Activated naive CD8-positive, alpha-beta T cell treated with anti-CD3 and anti-CD28 coated beads, Interleukin-2, amount 10 ng/mL, durations not matched to agents 7 days and 5 days (primary cell): ENCODE results near the gene SPRR4. TPM values are rescaled to one million over a fixed set of nuclear protein-coding genes. Genes with fewer than 3 reads are reported as not detected.

Experiments used
- ATAC-seq: fragments of 150-1000 bp; cut with Tn5 transposase; one replicate; pipeline ENCODE4 v1.10.0; 2021; ENCODE audit warnings: low read depth, moderate library complexity
- POLR2A ChIA-PET: fragments of 350-600 bp; sonication (Branson Sonifier 250); formaldehyde crosslinking; loops from one replicate; lab custom pipeline; 2021; ENCODE audit warnings: antibody characterized with exemption; lab: Charles Lee
- DNase-seq: peaks from one replicate; pipeline ENCODE4 v3.0.0; 2021
- H3K27ac Mint-ChIP-seq: one replicate; pipeline ENCODE4 v1.8.0; 2022; ENCODE audit warnings: mild to moderate bottlenecking, mixed read lengths
- H3K27me3 Mint-ChIP-seq: one replicate; pipeline ENCODE4 v1.8.0; 2022; ENCODE audit warnings: mild to moderate bottlenecking, moderate library complexity, mixed read lengths
- H3K36me3 Mint-ChIP-seq: one replicate; pipeline ENCODE4 v1.8.0; 2021; ENCODE audit warnings: mild to moderate bottlenecking, mixed read lengths
- H3K4me1 Mint-ChIP-seq: one replicate; pipeline ENCODE4 v1.8.0; 2021; ENCODE audit warnings: mixed read lengths
- H3K4me3 Mint-ChIP-seq: one replicate; pipeline ENCODE4 v1.8.0; 2022; ENCODE audit warnings: mild to moderate bottlenecking, moderate library complexity, mixed read lengths
- H3K9me3 Mint-ChIP-seq: one replicate; pipeline ENCODE4 v1.8.0; 2021; ENCODE audit warnings: mixed read lengths
- total RNA-seq, 2 experiments: library from RNA; stranded (reverse); gene quantifications; one replicate each; pipeline ENCODE4 v1.2.3, GENCODE V29; 2021

SPRR4 gene
- total RNA-seq, 2 experiments from 2014 or later, result not detected

- Mint-ChIP-seq H3K27me3 (peaks cover 2% of the 10 kb centered on the region), H3K4me1 (no peaks in the 10 kb centered on the region), H3K4me3 (no peak overlapping the region), H3K36me3 (no peaks in the 10 kb centered on the region), H3K9me3 (no peaks in the 10 kb centered on the region), H3K27ac (no peak overlapping the region)
- POLR2A ChIA-PET, result no interaction called here
- DNase-seq (no peak), ATAC-seq (no peak)
Measured at GRCh38 chr1:152954436-152954835, 16.0 kb upstream of the SPRR4 start.

DNA sequence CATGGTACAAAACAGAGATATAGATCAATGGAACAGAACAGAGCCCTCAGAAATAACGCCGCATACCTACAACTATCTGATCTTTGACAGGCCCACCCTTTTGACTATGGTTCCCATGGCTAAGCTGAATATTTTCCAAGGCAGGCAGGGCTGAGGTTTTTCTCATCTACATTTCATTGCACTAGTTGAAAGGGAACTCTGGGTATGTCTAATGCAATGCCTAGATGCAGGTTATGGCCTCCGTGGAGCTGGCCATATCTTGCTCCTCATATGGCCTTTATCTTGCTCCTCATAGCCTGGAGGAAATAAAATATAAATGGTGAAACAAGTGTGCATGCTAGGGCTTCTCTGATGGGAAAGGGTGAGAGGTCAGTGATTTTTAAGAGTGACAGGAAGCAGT, 12.9 kb upstream of the SPRR4 start:
- Mint-ChIP-seq H3K4me3 (no peak overlapping the region), H3K9me3 (no peaks in the 10 kb centered on the region), H3K4me1 (no peaks in the 10 kb centered on the region), H3K27ac (no peak overlapping the region), H3K36me3 (no peaks in the 10 kb centered on the region), H3K27me3 (peaks cover 2% of the 10 kb centered on the region)
- POLR2A ChIA-PET, result no interaction called here
- ATAC-seq, result no peak
- no peak for DNase-seq

DNA sequence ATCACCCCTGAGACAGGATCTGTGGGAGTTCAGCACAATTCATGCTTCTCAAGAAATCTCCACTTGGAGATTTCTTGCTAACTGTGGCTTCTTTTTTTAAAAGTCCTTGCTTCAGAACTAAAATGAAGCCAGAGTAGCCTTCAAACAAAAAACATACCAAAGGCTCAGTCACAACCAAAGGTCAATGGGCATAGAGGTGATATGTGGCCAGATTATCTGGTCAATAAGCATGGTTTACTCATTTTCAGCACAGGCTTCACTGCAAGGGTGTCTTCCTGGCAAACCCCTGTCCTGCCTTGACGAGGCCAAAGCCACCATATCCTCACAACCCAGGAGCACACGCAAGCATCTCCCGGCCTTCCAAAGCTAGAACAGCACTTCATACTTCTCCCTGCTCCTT, 11.2 kb upstream of the SPRR4 start:
- ATAC-seq (no peak), DNase-seq (no peak)
- H3K36me3 Mint-ChIP-seq, result no peaks in the 10 kb centered on the region
- H3K27ac Mint-ChIP-seq, result no peak overlapping the region
- peaks cover 2% of the 10 kb centered on the region for H3K27me3 Mint-ChIP-seq
- H3K4me1 Mint-ChIP-seq, result no peaks in the 10 kb centered on the region
- POLR2A ChIA-PET, result no interaction called here
- H3K9me3 Mint-ChIP-seq, result no peaks in the 10 kb centered on the region
- no peak overlapping the region for H3K4me3 Mint-ChIP-seq

- no peak overlapping the region for H3K27ac Mint-ChIP-seq
- no peaks in the 10 kb centered on the region for H3K36me3 Mint-ChIP-seq
- H3K4me1 Mint-ChIP-seq, result no peaks in the 10 kb centered on the region
- H3K4me3 Mint-ChIP-seq, result no peak overlapping the region
- ATAC-seq (no peak), DNase-seq (no peak)
- H3K27me3 Mint-ChIP-seq, result peaks cover 2% of the 10 kb centered on the region
- POLR2A ChIA-PET, result no interaction called here
- no peaks in the 10 kb centered on the region for H3K9me3 Mint-ChIP-seq
Measured at GRCh38 chr1:152959801-152960451, 10.5 kb upstream of the SPRR4 start.

DNA sequence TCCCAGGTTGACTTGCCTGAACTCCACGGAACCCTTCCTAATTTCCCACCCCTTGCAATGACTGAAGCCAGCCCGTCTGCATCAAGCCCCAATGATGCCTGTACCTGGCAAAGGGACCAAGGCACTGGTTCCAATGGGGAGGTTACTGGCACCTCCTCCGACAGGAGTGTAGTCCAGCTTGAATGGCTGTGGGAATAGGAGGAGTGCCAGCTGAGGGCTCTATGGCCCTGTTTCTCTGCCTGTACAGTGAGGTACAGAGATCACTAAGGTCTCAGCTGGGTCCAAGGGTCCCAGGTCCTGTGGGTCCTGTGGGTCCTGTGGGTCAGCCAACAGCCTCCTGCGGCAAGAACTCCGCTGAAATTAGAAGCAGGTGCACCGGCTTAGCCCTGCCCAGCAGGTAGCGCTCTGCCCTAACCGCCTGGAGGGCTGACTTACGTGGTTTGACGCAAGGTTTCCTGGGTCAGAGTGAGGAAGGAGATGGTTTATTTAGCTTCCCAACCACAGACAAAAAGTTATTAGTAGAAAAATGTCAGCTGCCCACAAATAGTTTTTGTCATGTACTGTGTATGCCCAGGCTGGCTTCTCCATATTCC, 9.9 kb upstream of the SPRR4 start:
- no peaks in the 10 kb centered on the region for H3K9me3 Mint-ChIP-seq
- no peak overlapping the region for H3K4me3 Mint-ChIP-seq
- no peak overlapping the region for H3K27ac Mint-ChIP-seq
- H3K36me3 Mint-ChIP-seq, result no peaks in the 10 kb centered on the region
- peaks cover 2% of the 10 kb centered on the region for H3K27me3 Mint-ChIP-seq
- DNase-seq (no peak), ATAC-seq (no peak)
- no peaks in the 10 kb centered on the region for H3K4me1 Mint-ChIP-seq
- POLR2A ChIA-PET, result no interaction called here

DNA sequence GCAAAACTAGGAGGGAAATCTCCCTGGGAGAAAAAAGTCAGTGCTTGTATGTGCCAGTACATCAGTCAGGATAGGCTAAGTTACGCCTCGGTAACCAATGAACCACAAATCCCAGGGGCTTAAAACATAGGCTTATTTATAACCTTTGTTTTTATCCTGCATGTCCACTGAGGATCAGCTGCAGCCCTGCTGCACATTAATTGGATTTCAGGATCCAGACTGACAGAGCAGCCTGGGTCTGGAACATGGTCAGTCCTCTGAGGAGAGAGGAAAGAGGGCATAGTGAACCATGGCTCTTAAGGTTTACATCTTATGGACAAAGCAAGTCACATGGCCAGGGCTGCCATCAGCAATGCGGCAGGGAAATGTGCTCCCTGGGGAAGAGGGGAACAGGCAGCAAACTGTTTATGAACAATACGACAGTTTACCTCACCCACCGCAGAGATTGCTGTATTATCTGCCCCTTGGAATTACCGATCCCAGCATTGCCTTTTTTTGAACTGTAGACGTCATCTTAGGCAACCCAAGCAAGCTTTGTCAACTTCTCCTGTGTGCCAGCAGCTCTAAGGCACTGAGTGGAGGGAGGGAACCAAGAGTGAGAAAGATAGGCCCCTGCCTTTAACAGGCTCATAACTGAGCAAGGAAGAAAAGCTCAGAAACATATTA, 9.1 kb upstream of the SPRR4 start:
- DNase-seq (no peak), ATAC-seq (no peak)
- Mint-ChIP-seq H3K27ac (no peak overlapping the region), H3K4me3 (no peak overlapping the region), H3K36me3 (no peaks in the 10 kb centered on the region), H3K27me3 (peaks cover 2% of the 10 kb centered on the region), H3K4me1 (no peaks in the 10 kb centered on the region), H3K9me3 (no peaks in the 10 kb centered on the region)
- POLR2A ChIA-PET, result no interaction called here

DNA sequence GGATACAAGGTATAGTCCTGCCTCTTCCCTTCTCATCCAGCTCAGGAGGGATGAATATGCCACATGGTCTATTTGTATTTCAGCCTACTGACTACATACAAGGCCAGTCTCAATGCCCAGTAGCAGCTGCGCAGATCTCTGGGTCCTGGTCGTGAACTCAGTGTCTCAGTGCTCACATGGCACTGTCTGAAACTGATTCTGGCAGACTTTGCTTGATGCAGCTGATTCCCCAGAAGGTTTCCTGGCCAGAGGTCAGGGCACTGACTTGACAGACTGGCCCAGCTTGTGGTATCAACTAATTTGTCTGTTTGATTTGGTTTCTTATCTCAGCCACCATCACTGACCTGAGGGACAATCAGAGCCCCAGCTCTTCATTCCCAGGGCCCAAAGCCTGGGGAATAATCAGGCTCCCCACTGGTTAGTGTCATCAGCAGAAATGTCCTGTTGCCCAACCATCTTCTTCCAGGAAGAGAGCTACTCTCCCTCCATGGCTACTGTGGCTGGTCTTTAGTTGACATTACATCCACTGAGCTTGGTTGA, 7.5 kb upstream of the SPRR4 start:
- POLR2A ChIA-PET, result no interaction called here
- DNase-seq (no peak), ATAC-seq (no peak)
- Mint-ChIP-seq H3K4me1 (no peaks in the 10 kb centered on the region), H3K36me3 (no peaks in the 10 kb centered on the region), H3K9me3 (no peaks in the 10 kb centered on the region), H3K27me3 (peaks cover 2% of the 10 kb centered on the region), H3K4me3 (no peak overlapping the region), H3K27ac (no peak overlapping the region)

GRCh38 chr1:152964536-152964935, 5.9 kb upstream of the SPRR4 start:
- Mint-ChIP-seq H3K4me1 (no peaks in the 10 kb centered on the region), H3K9me3 (no peaks in the 10 kb centered on the region), H3K36me3 (no peaks in the 10 kb centered on the region), H3K27me3 (peaks cover 2% of the 10 kb centered on the region), H3K4me3 (no peak overlapping the region), H3K27ac (no peak overlapping the region)
- ATAC-seq (no peak), DNase-seq (no peak)
- POLR2A ChIA-PET, result no interaction called here

GRCh38 chr1:152965853-152966252, 4.6 kb upstream of the SPRR4 start:
- no peaks in the 10 kb centered on the region for H3K4me1 Mint-ChIP-seq
- no peaks in the 10 kb centered on the region for H3K9me3 Mint-ChIP-seq
- H3K27me3 Mint-ChIP-seq, result peaks cover 2% of the 10 kb centered on the region
- ATAC-seq, result no peak
- H3K27ac Mint-ChIP-seq, result no peak overlapping the region
- H3K36me3 Mint-ChIP-seq, result no peaks in the 10 kb centered on the region
- no peak overlapping the region for H3K4me3 Mint-ChIP-seq
- POLR2A ChIA-PET, result no interaction called here
- DNase-seq, result no peak

DNA sequence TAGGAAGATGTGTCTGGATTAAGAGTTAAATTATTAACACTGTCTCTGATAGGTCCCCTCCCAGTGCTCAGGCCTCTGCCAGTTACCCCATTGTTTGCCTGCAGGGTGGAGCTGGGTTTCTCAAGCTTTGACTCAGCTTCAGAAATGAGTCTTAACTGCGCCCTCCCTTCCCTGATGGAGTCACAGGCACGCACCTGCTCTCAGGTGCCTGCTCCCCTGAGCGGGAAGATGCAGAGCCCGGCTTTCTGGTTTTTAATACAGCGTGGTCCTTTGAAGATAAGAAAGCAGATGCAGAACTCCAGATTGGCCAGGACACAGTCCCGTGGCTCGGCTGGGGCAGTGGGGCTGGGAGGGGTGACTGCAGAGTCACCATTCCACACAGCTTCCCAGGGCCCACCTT, 3.2 kb upstream of the SPRR4 start:
- Mint-ChIP-seq H3K27me3 (peaks cover 2% of the 10 kb centered on the region), H3K27ac (no peak overlapping the region), H3K4me1 (no peaks in the 10 kb centered on the region), H3K4me3 (no peak overlapping the region), H3K36me3 (no peaks in the 10 kb centered on the region), H3K9me3 (no peaks in the 10 kb centered on the region)
- DNase-seq (no peak), ATAC-seq (no peak)
- POLR2A ChIA-PET, result no interaction called here

- no peaks in the 10 kb centered on the region for H3K4me1 Mint-ChIP-seq
- H3K27me3 Mint-ChIP-seq, result peaks cover 2% of the 10 kb centered on the region
- no peaks in the 10 kb centered on the region for H3K36me3 Mint-ChIP-seq
- H3K9me3 Mint-ChIP-seq, result no peaks in the 10 kb centered on the region
- no peak for DNase-seq
- H3K4me3 Mint-ChIP-seq, result no peak overlapping the region
- POLR2A ChIA-PET, result no interaction called here
- ATAC-seq, result no peak
- H3K27ac Mint-ChIP-seq, result no peak overlapping the region
Measured at GRCh38 chr1:152968248-152968647, 2.2 kb upstream of the SPRR4 start.

GRCh38 chr1:152969036-152969435, 1.4 kb upstream of the SPRR4 start:
- Mint-ChIP-seq H3K9me3 (no peaks in the 10 kb centered on the region), H3K4me3 (no peak overlapping the region), H3K27me3 (peaks cover 2% of the 10 kb centered on the region), H3K36me3 (no peaks in the 10 kb centered on the region), H3K27ac (no peak overlapping the region), H3K4me1 (no peaks in the 10 kb centered on the region)
- DNase-seq (no peak), ATAC-seq (no peak)
- POLR2A ChIA-PET, result no interaction called here

DNA sequence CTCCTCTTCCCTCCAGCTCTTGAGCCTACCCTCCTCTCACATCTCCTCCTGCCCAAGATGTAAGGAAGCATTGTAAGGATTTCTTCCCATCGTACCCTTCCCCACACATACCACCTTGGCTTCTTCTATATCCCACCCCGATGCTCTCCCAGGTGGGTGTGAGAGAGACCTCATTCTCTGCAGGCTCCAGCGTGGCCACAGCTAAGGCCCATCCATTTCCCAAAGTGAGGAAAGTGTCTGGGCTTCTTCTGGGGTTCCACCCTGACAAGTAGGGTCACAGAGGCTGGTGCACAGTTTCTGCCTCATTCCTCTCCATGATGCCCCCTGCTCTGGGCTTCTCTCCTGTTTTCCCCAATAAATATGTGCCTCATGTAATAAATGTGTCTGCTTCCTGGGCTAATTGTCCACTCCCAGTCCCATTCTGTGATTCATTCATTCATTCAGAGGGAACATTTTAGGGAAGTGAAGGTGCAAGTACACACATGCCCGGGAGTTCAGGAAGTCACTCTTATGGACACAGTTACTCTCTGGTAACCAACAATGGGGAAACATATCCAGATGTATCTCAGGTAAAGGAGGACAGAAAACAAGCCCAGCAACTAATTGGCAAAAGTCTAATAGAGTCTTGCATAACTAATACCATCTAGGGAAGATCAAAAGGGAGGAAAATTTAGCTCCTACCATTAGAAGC, 1.9 kb downstream of the SPRR4 start:
- Mint-ChIP-seq H3K4me1 (no peaks in the 10 kb centered on the region), H3K9me3 (no peaks in the 10 kb centered on the region), H3K4me3 (no peak overlapping the region), H3K27me3 (peaks cover 2% of the 10 kb centered on the region), H3K27ac (no peak overlapping the region), H3K36me3 (no peaks in the 10 kb centered on the region)
- POLR2A ChIA-PET, result no interaction called here
- DNase-seq (no peak), ATAC-seq (no peak)
